EL (cell line): ENCODE data around the gene NUDT8.
"Not testable (repeated sequence)": the region's sequence is repeated elsewhere in the genome, so short reads cannot be mapped to it uniquely, and the experiment has no call there.

ENCODE experiments used
- DNase-seq: peaks from one replicate; pipeline ENCODE4 v3.0.0-alpha.2; 2016

The NUDT8 gene

DNA sequence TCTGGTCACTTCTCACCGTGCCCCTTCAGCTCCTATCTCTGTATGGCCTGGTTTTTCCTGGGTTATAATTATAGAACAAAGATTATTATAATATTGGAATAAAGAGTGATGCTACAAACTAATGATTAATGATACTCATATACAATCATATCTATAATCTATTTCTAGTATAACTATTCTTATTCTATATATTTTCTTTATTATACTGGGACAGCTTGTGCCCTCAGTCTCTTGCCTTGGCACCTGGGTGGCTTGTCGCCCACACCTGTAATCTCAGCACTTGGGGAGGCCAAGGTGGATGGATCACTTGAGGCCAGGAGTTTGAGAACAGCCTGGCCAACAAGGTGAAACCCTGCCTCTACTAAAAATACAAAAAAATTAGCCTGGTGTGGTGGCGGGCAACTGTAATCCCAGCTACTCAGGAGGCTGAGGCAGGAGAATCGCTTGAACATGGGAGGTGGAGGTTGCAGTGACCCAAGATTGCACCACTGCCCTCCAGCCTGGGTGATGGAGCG, 30.0 kb upstream of the NUDT8 start:
- DNase-seq, result not testable (repeated sequence)

DNA sequence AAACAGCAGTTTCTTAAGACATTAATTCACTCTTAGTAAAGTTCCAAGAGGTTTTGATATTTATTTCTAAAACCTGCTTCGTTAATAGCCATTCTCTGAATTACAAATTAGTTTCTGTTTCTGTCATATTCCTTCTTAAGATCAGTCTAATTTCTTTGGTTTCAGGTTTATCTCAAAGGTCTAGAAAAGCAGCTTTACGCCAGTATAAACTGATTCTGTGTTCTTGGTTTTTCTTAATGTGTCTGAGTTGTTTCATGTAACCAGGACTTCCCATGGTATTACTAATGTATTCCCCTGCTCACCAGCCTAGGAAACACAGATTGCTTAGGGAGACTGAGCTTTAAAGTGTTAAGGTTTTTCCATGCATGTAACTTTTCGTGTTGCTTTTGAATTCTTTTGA, 27.6 kb upstream of the NUDT8 start:
- no peak for DNase-seq

DNA sequence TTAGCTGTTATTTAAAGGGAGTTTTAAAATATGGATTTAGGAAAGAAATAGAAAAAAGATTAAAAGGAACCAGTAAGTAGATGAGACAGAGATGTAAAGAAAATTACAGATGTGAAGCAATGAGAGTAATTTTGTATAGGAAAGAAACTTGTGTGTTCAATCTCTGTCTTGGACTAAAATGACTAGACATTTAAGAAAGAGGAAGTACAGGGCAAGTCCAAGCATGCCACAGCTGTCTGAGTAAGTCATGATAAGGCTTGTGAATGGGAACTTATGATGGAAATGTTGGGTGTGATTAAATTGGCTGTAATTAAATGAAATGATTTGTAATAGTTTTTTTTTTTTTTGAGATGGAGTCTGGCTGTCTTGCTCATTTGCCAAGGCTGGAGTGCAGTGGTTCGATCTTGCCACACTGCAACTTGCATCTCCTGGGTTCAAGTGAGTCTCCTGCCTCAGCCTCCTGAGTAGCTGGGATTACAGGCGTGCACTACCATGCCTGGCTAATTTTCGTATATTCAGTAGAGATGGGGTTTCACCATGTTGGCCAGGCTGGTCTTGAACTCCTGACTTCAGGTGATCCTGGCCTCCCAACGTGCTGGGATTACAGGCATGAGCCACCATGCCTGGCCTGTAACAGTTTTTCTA, 26.7 kb upstream of the NUDT8 start:
- DNase-seq, result no peak

DNA sequence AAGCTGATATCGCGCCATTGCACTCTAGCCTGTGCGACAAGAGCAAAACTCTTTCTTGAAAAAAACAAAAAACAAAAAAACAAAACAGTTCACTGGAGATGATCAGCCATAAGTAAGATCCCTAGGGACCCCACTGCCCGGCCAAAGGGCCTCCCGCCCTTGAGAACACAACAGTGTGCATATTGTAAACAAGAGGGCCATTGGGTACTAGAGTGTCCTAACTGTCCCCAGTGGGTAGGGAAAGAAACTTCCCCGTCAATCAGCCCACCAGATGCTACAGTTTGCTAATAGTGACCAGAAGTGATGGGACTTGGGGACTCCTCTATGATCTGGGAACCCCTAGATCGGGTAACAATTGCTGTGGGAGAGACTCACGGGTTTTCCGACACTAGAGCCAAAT, 24.5 kb upstream of the NUDT8 start:
- no peak for DNase-seq

DNA sequence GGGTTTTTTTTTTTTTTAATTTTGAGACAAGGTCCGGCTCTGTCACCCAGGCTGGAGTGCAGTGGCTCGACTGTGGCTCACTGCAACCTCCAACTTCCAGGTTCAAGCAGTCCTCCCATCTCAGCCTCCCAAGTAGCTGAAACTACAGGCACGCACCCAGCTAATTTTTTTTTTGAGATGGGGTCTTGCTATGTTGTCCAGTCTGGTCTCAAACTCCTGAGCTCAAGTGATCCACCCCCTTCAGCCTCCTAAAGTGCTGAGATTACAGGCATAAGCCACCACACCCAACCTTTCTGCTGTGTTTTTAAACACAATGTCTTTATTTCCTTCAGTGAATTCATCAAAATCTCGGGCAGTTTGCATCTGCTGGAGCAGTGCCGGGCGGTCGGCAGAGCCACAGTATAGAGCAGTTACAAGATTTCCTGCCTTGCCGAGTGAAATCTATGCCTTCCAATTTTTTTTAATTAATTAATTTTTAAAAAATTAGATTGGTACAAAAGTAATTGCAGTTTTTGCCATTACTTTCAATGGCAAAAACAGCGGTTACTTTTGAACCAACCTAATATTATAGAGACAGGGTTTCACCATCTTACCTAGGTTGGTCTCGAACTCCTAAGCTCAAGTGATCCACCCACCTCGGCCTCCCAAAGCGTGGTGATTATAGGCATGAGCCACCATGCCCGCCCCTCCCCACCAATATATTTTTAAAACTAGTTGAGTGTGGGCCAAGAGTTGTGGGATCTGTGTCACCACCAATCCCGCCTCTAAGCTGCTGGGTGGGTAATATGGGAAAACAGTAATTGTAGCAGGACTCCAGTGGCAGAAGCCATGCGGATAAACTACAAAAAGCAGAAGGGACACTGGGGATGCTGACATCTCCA, 23.5 kb upstream of the NUDT8 start:
- DNase-seq, result no peak

DNA sequence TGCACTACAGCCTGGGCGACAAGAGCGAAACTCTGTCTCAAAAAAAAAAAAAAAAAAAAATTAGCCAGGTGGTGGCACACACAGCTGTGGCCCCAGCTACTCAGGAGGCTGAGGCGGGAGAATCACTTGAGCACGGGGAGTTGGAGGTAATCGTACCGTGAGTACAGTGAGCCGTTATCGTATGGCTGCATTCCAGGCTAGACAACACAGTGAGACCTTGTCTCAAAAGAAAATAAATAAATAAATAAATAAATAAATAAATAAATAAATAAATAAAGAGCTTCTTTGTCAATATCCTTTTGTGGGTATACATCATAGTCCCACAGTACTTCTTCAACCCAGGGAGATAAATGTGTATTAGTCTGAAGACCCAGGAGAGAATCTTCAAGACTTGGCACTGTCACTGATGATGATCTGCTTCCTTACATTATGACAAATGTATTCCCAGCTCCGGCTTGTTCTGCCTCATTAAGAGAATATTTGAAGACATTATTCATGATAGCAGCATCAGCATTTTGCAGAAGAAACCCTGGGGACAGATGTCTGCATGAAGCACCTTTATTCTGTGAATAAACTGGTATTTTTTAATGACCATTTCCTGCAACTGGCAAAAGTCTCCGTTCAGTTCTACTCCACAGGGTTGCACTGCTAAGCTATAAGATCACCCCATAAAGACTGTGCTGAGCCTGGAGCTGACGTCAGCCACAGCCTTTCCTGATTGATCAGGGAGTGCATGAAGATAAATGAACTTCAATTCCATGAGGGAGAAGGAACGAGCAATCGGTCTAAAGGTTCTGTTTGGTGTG, 22.4 kb upstream of the NUDT8 start:
- no peak for DNase-seq

DNA sequence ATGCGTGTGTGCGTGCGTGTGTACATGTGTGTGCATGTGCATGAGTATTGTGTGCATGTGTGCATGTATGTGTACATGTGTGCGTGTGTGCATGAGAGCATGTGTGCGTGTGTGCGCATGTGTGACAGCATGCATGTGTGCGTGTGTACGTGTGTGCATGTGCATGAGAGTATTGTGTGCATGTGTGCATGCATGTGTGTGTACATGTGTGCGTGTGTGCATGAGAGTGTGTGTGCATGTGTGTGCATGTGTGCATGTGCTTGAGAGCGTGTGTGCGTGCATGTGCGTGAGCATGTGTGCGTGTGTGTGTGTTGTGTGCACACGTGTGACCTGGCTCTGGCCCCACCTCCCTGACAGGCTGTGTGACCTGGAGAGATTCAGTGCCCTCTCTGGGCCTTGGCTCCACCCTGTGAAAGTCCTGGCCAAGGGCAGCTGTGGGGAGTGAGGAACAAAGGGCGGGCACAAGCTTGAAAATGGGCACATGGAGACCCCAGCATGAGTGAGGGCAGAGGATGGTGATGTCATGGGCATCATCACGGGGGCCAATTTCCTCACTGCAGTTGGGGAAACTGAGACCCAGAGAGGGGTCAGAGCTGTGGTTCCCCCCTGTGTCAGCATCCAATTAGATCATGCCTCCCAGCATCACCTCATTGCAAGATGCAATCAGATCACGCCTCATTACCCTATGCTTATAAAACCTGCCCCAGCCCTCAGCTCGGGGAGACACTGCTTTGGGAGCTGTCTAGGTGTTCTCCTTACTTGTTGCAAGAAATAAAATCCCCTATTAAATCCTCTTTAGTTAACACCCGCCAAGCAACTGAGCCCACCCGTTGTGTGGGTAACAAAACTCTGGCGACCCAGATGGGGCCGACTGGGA, 20.1 kb upstream of the NUDT8 start:
- DNase-seq, result no peak

DNA sequence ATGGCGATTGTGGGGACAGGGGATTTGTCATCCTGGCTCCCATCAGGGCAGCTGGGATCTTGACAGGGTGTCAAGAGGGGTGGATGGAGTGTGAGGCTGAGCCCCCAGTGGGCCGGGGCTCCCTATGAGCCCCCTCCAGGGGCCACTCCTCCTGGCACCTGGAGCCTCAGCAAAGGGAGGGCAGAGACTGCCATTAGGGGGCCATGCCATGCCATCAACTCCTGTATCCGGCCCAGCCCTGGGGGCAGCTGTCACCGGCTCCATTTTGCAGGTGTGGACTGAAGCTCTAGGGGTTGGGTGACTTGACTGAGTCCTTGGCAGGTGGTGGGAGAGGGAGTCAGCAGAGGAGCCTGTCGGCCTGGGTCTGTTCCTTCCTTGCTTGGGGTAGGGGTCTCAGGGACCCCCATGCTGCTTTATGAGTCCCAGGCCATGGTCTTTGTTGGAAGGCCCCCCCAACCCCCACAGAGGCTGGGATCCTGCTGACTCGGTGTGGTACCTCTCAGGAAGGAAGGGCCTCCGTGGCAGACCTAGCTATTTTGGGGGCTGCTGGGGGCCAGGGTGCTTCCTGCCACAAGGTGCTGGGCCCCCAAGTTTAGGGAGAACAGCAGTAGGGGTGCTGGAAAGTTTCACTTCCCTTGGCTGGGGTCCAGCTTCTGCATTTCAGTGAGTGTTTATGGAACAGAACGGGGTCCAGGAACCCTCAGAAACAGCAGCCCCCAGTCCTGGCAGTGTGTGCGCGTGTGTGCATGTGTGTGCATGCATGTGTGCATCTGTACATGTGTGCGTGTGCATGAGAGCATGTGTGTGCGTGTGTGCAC, 19.3 kb upstream of the NUDT8 start:
- DNase-seq, result no peak

DNA sequence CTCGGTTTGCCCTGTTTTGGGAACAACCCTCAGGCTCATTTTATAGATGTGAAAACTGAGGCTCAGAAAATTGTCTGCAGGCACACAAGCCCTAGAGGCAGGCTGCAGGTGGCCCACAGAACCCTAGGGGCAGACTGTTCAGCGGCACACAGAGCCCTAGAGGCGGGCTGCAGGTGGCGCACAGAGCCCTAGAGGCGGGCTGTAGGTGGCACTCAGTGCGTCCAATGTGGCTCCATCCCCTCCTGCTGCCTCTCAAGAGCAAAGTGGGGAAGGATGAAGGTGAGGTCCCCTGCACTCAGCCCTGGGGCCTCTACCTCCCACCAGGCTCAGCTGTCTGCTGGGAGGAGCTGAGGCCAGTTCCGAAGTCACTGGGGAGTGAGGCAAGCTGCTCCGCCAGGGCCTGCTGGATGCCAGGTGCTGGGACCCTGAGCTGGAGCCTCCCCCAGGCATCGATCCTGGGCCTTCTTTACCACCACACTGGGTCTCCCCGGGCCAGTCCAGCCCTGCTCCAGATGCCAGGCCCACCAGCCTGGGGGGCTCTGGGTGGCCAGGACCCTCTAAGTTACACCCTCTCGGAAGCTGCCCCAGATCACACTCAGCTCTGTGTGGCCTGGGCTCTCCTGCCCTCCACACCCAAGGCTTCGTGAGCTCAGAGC, 18.5 kb upstream of the NUDT8 start:
- DNase-seq, result no peak

DNA sequence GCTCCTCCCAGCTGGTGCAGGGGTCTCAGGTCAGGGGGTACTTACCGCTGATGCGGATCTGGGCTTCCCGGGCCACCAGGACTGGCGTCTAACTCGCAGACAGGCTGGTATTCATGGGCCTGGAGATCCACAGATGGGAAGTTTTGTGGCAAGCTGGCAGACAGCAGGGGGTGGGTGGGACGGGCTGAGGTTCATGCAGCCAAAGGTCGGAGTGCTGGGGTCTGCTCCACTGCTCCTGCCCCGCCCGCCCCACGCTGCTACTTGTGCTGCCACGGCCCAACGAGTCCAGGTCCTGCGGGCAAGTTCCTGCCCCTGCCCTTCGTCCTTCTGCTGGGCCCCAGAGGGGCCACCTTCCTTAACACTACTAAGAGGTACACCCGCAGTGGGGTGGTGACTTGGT, 17.7 kb upstream of the NUDT8 start:
- no peak for DNase-seq

DNA sequence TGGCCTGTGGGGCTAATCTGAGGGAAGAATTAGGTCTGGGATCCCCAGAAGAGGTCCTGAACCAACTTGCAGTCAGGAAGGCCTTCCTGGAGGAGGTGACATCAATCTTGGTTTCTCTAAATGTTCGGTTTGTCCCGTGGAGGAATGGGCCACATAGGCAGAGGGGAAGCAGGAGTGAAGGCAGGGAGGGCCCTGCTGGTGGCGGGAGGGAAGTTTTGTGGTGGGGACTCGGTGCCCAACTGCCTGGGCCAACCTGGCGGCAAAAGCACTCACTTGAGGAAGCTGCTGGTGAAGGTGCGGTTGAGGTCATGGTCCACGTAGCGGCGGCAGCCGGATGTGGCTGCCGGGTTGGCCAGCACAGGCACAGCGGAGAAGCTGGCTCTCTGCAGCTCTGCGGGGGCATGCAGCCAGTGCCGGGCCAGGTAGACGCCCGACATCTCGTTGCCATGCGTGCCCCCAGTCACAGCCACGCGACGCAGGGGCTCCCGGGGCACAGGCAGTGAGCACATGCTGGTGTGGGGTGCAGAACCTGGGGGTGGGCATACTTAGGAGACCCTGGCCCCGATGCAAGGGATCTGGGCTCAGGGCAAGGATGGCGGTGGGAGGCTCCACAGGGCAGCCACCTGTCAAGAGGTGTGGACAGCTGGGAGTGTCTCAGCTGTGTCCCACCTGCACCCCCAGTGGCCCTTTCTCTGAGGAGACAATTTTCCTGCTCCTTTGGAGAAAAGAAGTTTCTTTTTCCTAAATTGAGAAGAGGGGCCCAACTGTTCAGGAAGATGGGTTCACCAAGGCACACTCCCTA, 17.0 kb upstream of the NUDT8 start:
- DNase-seq, result no peak

DNA sequence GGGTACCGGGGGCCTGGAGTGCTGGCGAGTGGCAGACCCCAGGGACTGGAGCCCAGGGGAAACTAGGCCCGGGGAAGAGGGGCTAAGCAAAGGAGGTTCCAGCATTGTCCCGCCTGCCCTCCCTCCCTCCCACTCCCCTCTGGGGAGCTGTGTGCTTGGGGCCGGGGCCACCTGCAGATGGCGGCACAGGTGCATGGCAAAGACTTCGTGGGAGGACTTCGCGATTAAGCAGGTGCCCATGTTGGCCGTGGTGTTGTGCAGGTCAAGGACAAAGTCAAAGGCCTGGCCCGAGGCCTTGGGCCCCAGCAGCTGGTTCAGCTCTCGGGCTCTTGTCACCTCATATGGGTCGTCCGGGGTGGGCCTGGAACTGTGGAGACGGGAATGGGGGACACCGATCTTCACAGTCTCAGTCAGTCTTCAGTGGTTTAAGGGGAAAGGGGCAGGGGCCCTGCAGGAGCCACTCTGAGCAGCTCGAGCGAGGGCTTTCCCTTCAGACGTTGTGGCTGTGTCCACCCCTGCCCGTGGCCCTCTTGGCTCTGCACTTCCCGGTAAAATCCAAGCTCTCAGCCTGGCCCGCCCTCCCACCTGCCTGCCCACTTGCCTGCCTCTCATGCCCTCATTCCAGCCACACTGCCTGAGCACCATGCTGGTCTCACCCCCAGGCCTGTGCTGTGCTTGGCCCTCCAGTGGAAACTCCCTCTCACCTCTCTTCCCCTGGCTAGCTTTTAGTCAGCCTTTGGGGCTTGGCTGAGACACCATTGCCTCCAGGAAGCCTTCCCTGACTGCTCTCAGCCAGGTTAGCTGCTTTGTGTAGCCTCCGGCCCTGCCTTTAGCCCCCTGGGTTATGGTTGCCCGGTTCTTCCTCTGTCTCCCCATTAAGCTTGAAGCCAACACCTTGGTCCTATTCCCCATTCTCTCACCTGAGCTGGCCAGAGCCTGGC, 16.1 kb upstream of the NUDT8 start:
- no peak for DNase-seq

DNA sequence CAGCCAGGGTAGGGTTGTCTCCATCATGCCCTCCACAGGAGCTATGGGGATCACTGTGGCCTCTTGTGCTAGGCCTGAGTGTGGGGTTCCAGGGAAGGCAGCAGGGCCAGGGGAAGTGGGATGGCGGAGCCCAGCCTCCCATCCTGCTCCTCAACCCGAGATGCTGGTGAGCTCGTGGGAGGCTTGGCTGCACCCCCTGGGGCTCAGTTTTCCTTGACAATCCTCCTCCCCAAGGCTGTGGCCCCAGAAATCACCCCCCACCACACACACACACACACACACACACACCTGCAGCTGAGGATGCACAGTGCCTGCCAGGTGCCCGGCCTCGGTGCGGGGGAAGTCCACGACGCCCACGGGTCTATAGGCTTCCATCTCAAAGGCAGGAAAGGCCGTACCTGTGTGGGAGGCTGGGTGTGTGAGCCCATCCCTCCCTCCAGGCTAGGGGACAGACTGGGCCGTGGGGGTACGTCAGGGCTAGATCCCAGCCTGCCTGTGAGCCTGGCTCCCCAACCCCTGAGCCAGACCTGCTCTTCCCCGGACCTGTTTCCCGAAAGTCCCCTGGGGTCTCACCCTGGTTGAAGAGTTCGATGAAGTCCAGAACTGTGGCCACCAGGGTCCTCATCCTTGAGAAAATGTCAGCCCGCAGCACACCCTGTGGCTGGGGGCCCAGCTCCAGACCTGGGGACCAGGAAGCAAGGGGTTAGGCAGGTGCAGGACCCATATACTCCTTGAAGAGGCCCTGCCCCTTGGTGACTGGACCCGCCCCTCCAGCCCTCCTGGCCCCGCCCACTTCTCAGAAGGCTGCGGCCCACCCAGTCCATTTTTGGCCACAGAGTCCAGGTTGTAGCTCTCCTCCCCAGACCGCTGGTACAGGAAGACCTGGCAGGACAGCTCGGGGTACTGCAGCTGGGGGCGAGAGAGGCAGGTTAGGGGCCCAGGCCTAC, 15.0 kb upstream of the NUDT8 start:
- no peak for DNase-seq

DNA sequence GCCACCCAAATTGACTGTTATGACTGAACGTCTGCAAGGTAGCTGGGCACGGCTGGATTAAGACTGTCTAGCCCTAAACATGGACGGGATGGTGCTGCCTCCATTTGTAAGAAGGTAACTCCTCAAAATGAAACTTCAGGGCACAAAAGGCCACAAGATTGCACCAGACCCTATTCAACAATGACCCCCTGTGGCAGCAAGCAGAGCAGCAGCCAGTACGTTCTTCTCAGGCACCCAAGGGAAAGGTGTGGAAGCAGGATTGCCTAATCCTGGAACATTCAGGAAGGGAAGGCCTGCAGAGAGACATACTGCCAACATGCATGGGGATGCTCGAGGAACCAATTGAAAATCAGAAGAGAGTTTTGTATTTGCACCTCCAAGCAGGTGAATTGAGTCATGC, 14.3 kb upstream of the NUDT8 start:
- no peak for DNase-seq

DNA sequence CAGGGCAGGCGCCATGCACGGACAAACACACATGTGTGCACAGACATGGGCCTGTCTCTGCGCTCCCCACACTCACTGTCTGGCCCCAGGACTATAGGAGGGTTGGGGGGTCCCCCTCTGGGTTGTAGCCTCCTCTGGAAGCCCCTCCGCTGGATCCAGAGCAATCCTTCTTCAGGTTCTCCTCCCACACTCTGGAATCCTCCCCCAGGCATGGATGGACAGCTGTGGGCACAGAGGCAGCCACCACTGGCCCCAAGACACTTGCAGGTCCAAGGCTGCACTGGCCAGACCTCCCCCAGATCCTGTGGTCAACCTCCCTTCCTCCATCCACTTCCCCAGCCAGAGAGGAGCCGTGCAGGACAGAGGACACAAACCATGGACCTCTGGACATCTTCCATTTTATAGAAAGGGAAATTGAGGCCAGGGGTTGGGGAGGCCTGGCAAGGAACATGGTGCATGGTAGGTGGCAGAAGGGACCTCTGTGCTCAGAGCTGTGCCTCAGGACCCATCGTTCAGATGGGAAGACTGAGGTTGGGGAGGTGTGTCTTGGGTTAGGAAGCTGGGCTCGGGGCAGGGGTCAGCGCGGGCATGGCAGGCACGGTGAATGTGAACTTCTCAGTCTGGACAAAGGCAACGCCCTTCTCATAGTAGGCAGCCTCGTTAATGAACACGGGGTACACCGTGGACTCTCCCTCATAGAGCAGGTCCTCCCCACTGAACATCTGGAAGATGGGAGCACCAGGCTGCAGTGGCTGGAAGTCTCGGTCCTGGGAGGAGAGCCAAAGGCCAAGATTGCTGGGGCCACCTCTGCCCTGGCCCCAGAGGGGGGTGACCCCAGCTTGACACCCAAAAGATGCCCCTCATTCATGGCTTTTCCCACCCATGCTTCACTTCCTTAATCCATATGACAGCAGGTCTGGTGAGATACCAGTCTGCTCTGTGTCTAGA, 12.7 kb upstream of the NUDT8 start:
- no peak for DNase-seq
